ENCODE results near the gene TNFAIP2.
"Not testable (repeated sequence)": the region's sequence is repeated elsewhere in the genome, so short reads cannot be mapped to it uniquely, and the experiment has no call there.

The TNFAIP2 gene

GRCh38 chr14:103107941-103108748, 15.1 kb upstream of the TNFAIP2 start:
- no peak for DNase-seq

- no peak for DNase-seq
Measured at GRCh38 chr14:103108749-103109207, 14.5 kb upstream of the TNFAIP2 start.

GRCh38 chr14:103109535-103110441, 13.5 kb upstream of the TNFAIP2 start:
- DNase-seq, result no peak

- no peak for DNase-seq
Measured at GRCh38 chr14:103110681-103111231, 12.5 kb upstream of the TNFAIP2 start.

- DNase-seq, result no peak
Measured at GRCh38 chr14:103111232-103111868, 11.9 kb upstream of the TNFAIP2 start.

- no peak for DNase-seq
Measured at GRCh38 chr14:103112400-103113243, 10.6 kb upstream of the TNFAIP2 start.

- DNase-seq, result no peak
Measured at GRCh38 chr14:103113303-103113702, 10.0 kb upstream of the TNFAIP2 start.

GRCh38 chr14:103113774-103114173, 9.5 kb upstream of the TNFAIP2 start:
- DNase-seq, result no peak

- not testable (repeated sequence) for DNase-seq
Measured at GRCh38 chr14:103115086-103115679, 8.1 kb upstream of the TNFAIP2 start.

- no peak for DNase-seq
Measured at GRCh38 chr14:103115845-103116572, 7.3 kb upstream of the TNFAIP2 start.

GRCh38 chr14:103116636-103117035, 6.6 kb upstream of the TNFAIP2 start:
- DNase-seq, result no peak

GRCh38 chr14:103117499-103117898, 5.8 kb upstream of the TNFAIP2 start:
- DNase-seq, result not testable (repeated sequence)

- DNase-seq, result no peak
Measured at GRCh38 chr14:103118018-103118662, 5.1 kb upstream of the TNFAIP2 start.

GRCh38 chr14:103118663-103119404, 4.4 kb upstream of the TNFAIP2 start:
- DNase-seq, result no peak

- DNase-seq, result not testable (repeated sequence)
Measured at GRCh38 chr14:103119527-103119926, 3.7 kb upstream of the TNFAIP2 start.

GRCh38 chr14:103121121-103121845, 2.0 kb upstream of the TNFAIP2 start:
- DNase-seq, result no peak

- DNase-seq, result no peak
Measured at GRCh38 chr14:103121846-103122584, 1.2 kb upstream of the TNFAIP2 start.

- no peak for DNase-seq
Measured at GRCh38 chr14:103122585-103122946, 695 bp upstream of the TNFAIP2 start.

All from CD4-positive, alpha-beta T cell treated with Interleukin-17A for 4 hours (primary cell).